CD4-positive, alpha-beta T cell treated with Interleukin-6 at 100 ng/mL for 8 hours (primary cell): ENCODE data around the gene SNX17.
A peak's percentile ranks its signal among the peaks of the same experiment; 100 is the strongest.
"Not testable (repeated sequence)": the region's sequence is repeated elsewhere in the genome, so short reads cannot be mapped to it uniquely, and the experiment has no call there.

Source experiments
- DNase-seq: peaks from one replicate; pipeline ENCODE4 v3.0.0-alpha.2; 2020; ENCODE audit warnings: mixed read lengths, low spot score

The SNX17 gene

GRCh38 chr2:27398962-27399361 is 28.5 kb downstream of the SNX17 start:
- DNase-seq = no peak

- DNase-seq = no peak
Measured at GRCh38 chr2:27400348-27401135, 30.1 kb downstream of the SNX17 start.

DNA sequence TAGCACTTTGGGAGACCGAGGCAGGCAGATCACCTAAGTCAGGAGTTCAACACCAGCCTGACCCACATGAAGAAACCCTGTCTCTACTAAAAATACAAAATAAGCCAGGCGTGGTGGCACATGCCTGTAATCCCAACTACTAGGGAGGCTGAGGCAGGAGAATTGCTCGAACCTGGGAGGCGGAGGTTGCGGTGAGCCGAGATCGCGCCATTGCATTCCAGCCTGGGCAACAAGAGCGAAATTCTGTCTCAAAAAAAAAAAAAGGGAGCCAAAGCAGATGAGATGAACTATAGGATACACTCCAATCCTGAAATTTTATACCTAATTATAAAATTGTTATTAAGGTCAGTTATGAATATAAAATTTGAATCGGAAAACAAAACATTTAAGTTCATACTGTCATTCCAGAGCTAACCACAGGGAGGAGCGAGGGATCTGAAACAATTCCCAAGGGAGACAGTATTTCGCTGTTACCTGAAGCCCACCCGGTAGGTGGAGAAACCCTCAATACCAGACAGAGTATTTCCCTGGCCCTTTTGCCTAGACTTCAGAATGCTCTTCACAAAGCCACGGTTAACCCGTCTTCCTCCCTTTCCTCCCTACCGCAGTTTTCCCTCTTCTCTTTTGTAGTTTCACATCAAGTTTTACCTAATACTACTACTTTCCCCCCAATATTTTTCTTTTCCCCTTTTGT is 37.5 kb downstream of the SNX17 start:
- no peak for DNase-seq

- DNase-seq = peak; percentile 1
Measured at GRCh38 chr2:27408601-27409320, 38.3 kb downstream of the SNX17 start.

DNA sequence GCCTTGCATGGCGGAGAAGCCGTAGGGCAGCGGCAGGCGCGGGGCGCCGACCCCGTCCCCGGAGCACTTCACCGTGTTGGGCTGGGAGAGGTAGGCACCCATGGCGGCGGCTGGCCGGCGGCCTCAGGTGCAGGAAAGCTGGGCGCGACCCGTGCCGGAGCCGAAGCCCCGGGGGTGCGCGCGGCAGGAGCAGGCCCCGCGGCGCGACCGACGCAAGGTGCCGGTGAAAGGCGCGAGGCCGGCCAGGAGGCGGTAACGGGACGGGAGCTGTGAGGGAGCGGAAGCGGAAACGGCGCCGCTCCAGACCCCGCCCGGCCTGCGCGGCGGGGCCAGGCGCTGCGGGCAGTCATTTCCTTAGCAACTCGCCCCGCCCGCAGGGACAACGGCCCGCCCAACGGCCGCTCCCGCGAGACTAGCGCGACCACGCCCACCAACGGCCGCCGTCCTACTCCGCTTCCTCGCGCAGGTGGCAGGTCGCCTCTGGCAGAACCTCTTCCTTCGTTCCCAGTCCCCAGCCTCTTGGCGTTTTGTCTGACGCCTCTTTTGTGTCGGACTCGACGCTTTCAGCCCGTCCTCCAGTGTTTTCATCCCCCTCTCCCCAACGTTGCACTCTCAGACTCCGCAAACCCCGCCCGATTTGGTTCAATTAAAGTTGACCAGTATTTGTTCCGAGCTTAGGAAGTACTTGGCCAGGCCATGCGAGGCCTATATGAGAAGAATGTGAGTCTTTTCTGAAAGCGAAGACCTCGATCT is 39.1 kb downstream of the SNX17 start, which contains the start of gene PPM1G:
Gene PPM1G, minus strand, starts transcription at position 271 of the 753 bp plus-strand sequence. Its CDS starts 169 bp downstream, at position 102.
- peak; percentile 94 for DNase-seq

- no peak for DNase-seq
Measured at GRCh38 chr2:27412419-27413152, 42.2 kb downstream of the SNX17 start.

DNA sequence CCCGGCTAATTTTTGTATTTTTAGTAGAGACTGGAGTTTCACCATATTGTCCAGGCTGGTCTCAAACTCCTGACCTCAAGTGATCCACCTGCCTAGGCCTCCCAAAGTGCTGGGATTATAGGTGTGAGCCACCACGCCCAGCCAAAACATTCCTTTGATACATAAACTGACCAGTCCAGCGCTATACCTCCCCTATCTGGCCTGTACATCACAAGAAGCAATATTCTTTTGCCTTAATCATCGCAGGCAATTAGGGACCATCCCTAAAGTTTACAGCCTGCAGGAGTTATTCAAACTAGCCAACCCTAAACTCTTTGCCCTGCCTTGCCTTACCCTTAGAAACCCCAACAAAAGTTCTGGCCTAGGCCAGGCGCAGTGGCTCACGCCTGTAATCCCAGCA is 45.7 kb downstream of the SNX17 start:
- DNase-seq = no peak

DNA sequence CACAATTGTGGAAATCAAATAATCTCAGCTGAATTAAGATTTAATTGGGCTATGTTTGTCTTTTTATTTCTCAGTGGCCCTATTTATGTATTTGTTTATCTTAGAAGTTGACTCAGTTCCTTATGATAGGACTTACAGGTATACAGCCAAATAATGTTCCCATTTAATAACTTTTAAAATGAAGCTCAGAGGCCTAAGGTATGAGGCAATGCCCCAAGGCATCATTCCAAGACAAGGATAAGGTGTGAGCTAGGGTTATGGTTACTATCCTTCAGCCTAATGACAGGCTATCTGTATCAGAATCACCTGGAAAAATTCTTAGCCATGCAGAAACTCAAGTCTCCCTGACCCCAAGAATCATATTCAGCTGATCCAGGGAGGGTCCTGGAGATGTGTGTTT is 50.6 kb downstream of the SNX17 start:
- DNase-seq = no peak

DNA sequence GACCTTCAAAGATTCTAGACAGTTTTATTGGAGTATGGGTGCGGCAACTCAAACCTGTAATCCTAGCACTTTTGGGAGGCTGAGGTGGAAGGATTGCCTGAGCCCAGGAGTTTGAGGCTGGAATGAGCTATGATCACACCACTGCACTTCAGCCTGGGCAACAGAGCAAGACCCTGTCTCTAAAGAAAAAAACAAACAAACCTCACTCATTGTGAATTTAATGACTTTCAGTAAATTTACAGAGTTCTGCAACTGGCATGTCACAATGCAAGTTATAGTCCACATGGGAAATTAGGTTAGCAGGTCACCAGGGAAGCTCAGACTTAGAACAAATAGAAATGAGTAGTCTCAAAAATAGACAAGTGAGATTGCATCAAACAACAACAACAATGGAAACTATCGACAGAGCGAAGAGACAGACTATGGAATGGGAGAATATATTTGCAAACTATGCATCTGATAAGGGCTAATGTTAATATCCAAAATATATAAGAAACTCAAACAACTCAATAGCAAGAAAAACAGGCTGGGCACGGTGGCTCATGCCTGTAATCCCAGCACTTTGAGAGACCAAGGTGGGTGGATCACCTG is 51.3 kb downstream of the SNX17 start:
- DNase-seq = no peak

- DNase-seq = no peak
Measured at GRCh38 chr2:27422958-27423357, 52.5 kb downstream of the SNX17 start.

GRCh38 chr2:27425039-27425438 is 54.6 kb downstream of the SNX17 start:
- DNase-seq = not testable (repeated sequence)
